Measurements from ENCODE around the gene ADAMTS15. TPM values are rescaled to one million over a fixed set of nuclear protein-coding genes. Genes with fewer than 3 reads are reported as not detected.

ADAMTS15 gene
- total and polyA plus RNA-seq, 2 of the 4 experiments (the other 2 are of a cell fraction): 3.0 to 5.0 TPM

- TF ChIP-seq CEBPB (IDR thresholded peaks at IDR 0.05; ENCODE audit: low read depth, low read length) (peak; percentile 43), MXI1 (IDR thresholded peaks at IDR 0.05; ENCODE audit: borderline replicate concordance, low read depth, low read length) (no peak), POLR2A (IDR thresholded peaks at IDR 0.05; ENCODE audit: low read depth, low read length) (no peak)
Measured at GRCh38 chr11:130413405-130414106, 34.9 kb upstream of the ADAMTS15 start (continued).

Data from IMR-90 (cell line).